ENCODE data around the gene PKNOX2.

Gene PKNOX2

GRCh38 chr11:125136001-125136400 is 28.6 kb upstream of the PKNOX2 start:
- H3K4me2 ChIP-seq = no peak overlapping the region
- H3K4me3 ChIP-seq = no peak overlapping the region
- H3K9me3 ChIP-seq = no peaks in the 10 kb centered on the region
- TF ChIP-seq Cebpa-rat (IDR thresholded peaks at IDR 0.05) = no peak
- no peaks in the 10 kb centered on the region for H3K27me3 ChIP-seq
- H4K20me1 ChIP-seq = no peaks in the 10 kb centered on the region
- H3K36me3 ChIP-seq = no peaks in the 10 kb centered on the region
- no peak overlapping the region for H3K27ac ChIP-seq
- no peak overlapping the region for H3K9ac ChIP-seq
- no peaks in the 10 kb centered on the region for H3K4me1 ChIP-seq

- H3K4me3 ChIP-seq = no peak overlapping the region
- H3K27me3 ChIP-seq = no peaks in the 10 kb centered on the region
- H4K20me1 ChIP-seq = no peaks in the 10 kb centered on the region
- no peak for TF ChIP-seq Cebpa-rat (IDR thresholded peaks at IDR 0.05)
- no peaks in the 10 kb centered on the region for H3K36me3 ChIP-seq
- H3K9me3 ChIP-seq = no peaks in the 10 kb centered on the region
- no peak overlapping the region for H3K9ac ChIP-seq
- H3K27ac ChIP-seq = no peak overlapping the region
- H3K4me2 ChIP-seq = no peak overlapping the region
- H3K4me1 ChIP-seq = no peaks in the 10 kb centered on the region
Measured at GRCh38 chr11:125138966-125139365, 25.6 kb upstream of the PKNOX2 start.

- no peak for TF ChIP-seq Cebpa-rat (IDR thresholded peaks at IDR 0.05)
- Histone ChIP-seq H4K20me1 (no peaks in the 10 kb centered on the region), H3K4me3 (no peak overlapping the region), H3K4me2 (no peak overlapping the region), H3K9me3 (no peaks in the 10 kb centered on the region), H3K9ac (no peak overlapping the region), H3K27ac (no peak overlapping the region), H3K4me1 (no peaks in the 10 kb centered on the region), H3K27me3 (no peaks in the 10 kb centered on the region), H3K36me3 (no peaks in the 10 kb centered on the region)
Measured at GRCh38 chr11:125139778-125140177, 24.8 kb upstream of the PKNOX2 start.

- Histone ChIP-seq H3K27ac (no peak overlapping the region), H3K36me3 (no peaks in the 10 kb centered on the region), H4K20me1 (no peaks in the 10 kb centered on the region), H3K27me3 (no peaks in the 10 kb centered on the region), H3K4me2 (no peak overlapping the region), H3K9me3 (no peaks in the 10 kb centered on the region), H3K4me1 (no peaks in the 10 kb centered on the region), H3K4me3 (no peak overlapping the region), H3K9ac (no peak overlapping the region)
- TF ChIP-seq Cebpa-rat (IDR thresholded peaks at IDR 0.05) = no peak
Measured at GRCh38 chr11:125140233-125140632, 24.3 kb upstream of the PKNOX2 start.

GRCh38 chr11:125141178-125141577 is 23.4 kb upstream of the PKNOX2 start:
- H3K4me2 ChIP-seq = no peak overlapping the region
- H3K27me3 ChIP-seq = no peaks in the 10 kb centered on the region
- no peak overlapping the region for H3K27ac ChIP-seq
- no peak overlapping the region for H3K4me3 ChIP-seq
- no peak overlapping the region for H3K9ac ChIP-seq
- TF ChIP-seq Cebpa-rat (IDR thresholded peaks at IDR 0.05) = no peak
- H3K4me1 ChIP-seq = no peaks in the 10 kb centered on the region
- no peaks in the 10 kb centered on the region for H3K9me3 ChIP-seq
- no peaks in the 10 kb centered on the region for H3K36me3 ChIP-seq
- no peaks in the 10 kb centered on the region for H4K20me1 ChIP-seq

- H3K27me3 ChIP-seq = no peaks in the 10 kb centered on the region
- no peak overlapping the region for H3K27ac ChIP-seq
- H3K9ac ChIP-seq = no peak overlapping the region
- no peaks in the 10 kb centered on the region for H3K4me1 ChIP-seq
- H3K4me3 ChIP-seq = no peak overlapping the region
- no peak overlapping the region for H3K4me2 ChIP-seq
- no peak for TF ChIP-seq Cebpa-rat (IDR thresholded peaks at IDR 0.05)
- no peaks in the 10 kb centered on the region for H3K9me3 ChIP-seq
- H4K20me1 ChIP-seq = no peaks in the 10 kb centered on the region
- H3K36me3 ChIP-seq = no peaks in the 10 kb centered on the region
Measured at GRCh38 chr11:125141686-125142535, 22.6 kb upstream of the PKNOX2 start.

GRCh38 chr11:125146232-125146631 is 18.3 kb upstream of the PKNOX2 start:
- Histone ChIP-seq H3K27me3 (no peaks in the 10 kb centered on the region), H3K36me3 (no peaks in the 10 kb centered on the region), H3K9me3 (no peaks in the 10 kb centered on the region), H3K27ac (no peak overlapping the region), H4K20me1 (no peaks in the 10 kb centered on the region), H3K9ac (no peak overlapping the region), H3K4me3 (no peak overlapping the region), H3K4me1 (no peaks in the 10 kb centered on the region), H3K4me2 (no peak overlapping the region)
- TF ChIP-seq Cebpa-rat (IDR thresholded peaks at IDR 0.05) = no peak

GRCh38 chr11:125147280-125147679 is 17.3 kb upstream of the PKNOX2 start:
- Histone ChIP-seq H3K4me3 (no peak overlapping the region), H3K4me1 (no peaks in the 10 kb centered on the region), H3K9me3 (no peaks in the 10 kb centered on the region), H3K36me3 (no peaks in the 10 kb centered on the region), H3K27ac (no peak overlapping the region), H3K9ac (no peak overlapping the region), H3K4me2 (no peak overlapping the region), H3K27me3 (no peaks in the 10 kb centered on the region), H4K20me1 (no peaks in the 10 kb centered on the region)
- TF ChIP-seq Cebpa-rat (IDR thresholded peaks at IDR 0.05) = no peak

- H3K27ac ChIP-seq = no peak overlapping the region
- no peak overlapping the region for H3K9ac ChIP-seq
- H3K4me2 ChIP-seq = no peak overlapping the region
- H3K4me3 ChIP-seq = no peak overlapping the region
- no peaks in the 10 kb centered on the region for H4K20me1 ChIP-seq
- no peaks in the 10 kb centered on the region for H3K4me1 ChIP-seq
- no peaks in the 10 kb centered on the region for H3K9me3 ChIP-seq
- no peaks in the 10 kb centered on the region for H3K27me3 ChIP-seq
- no peaks in the 10 kb centered on the region for H3K36me3 ChIP-seq
- no peak for TF ChIP-seq Cebpa-rat (IDR thresholded peaks at IDR 0.05)
Measured at GRCh38 chr11:125148011-125148410, 16.5 kb upstream of the PKNOX2 start.

- Histone ChIP-seq H3K36me3 (no peaks in the 10 kb centered on the region), H3K4me3 (no peak overlapping the region), H3K4me2 (no peak overlapping the region), H3K4me1 (no peaks in the 10 kb centered on the region), H3K27me3 (no peaks in the 10 kb centered on the region), H4K20me1 (no peaks in the 10 kb centered on the region), H3K9me3 (no peaks in the 10 kb centered on the region), H3K27ac (no peak overlapping the region), H3K9ac (no peak overlapping the region)
- no peak for TF ChIP-seq Cebpa-rat (IDR thresholded peaks at IDR 0.05)
Measured at GRCh38 chr11:125148743-125149142, 15.8 kb upstream of the PKNOX2 start.

Data from BLaER1 (cell line).